ENCODE data around the gene COL18A1.

DNA sequence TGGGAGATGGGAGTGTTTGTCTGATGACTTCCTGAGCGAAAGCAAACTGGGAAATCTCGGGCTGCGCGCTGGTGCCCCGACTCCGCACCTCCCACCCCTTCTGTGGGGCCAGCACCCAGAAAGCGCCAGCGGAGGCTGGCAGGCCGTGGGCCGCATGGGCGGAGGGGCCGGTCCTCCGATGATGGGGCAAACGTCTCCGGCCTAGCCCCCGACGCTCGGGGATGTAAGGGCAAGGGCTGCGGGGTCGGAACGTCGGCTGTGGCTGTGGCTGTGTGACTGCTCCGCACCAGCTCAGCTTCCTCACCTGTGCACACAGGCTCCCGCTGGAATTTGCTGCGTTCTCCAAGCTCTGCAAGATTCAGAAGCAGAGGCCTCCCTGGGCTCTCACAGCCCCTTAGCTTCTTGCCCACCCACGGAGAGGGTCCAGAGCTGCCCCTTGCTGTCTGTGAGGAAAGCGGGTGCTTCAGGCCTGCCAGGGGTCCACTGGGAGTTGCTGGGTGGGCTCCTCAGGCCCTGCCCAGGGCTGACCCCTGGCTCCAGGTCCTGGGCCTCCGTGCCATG is 35.0 kb downstream of the COL18A1 start:
- no peak for TF ChIP-seq EZH2 (IDR thresholded peaks at IDR 0.05; ENCODE audit: low read length, unreplicated experiment)
- TF ChIP-seq, protein P1, sequence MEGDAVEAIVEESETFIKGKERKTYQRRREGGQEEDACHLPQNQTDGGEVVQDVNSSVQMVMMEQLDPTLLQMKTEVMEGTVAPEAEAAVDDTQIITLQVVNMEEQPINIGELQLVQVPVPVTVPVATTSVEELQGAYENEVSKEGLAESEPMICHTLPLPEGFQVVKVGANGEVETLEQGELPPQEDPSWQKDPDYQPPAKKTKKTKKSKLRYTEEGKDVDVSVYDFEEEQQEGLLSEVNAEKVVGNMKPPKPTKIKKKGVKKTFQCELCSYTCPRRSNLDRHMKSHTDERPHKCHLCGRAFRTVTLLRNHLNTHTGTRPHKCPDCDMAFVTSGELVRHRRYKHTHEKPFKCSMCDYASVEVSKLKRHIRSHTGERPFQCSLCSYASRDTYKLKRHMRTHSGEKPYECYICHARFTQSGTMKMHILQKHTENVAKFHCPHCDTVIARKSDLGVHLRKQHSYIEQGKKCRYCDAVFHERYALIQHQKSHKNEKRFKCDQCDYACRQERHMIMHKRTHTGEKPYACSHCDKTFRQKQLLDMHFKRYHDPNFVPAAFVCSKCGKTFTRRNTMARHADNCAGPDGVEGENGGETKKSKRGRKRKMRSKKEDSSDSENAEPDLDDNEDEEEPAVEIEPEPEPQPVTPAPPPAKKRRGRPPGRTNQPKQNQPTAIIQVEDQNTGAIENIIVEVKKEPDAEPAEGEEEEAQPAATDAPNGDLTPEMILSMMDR (conservative IDR thresholded peaks at IDR 0.05; ENCODE audit: low read depth, low read length), result no peak
